Activated T-helper 1 cell treated with anti-CD3 and anti-CD28 coated beads, Interleukin-12 subunit alpha, Interleukin-12 subunit beta, Interleukin-2, Interleukin-4 antibody, amounts not matched to agents 30 ng/mL and 10 ng/mL and 1 ng/mL, durations not matched to agents 14 hours and 24 hours and 36 hours (primary cell): ENCODE measurements around the gene CENPQ. TPM values are rescaled to one million over a fixed set of nuclear protein-coding genes. Genes with fewer than 3 reads are reported as not detected.

Experiments
- DNase-seq: peaks from one replicate; pipeline ENCODE4 v3.0.0; 2021; ENCODE audit warnings: low spot score
- H3K27ac Mint-ChIP-seq: one replicate; pipeline ENCODE4 v1.8.0; 2021; ENCODE audit warnings: mild to moderate bottlenecking, mixed read lengths
- H3K27me3 Mint-ChIP-seq: one replicate; pipeline ENCODE4 v1.8.0; 2022; ENCODE audit warnings: mild to moderate bottlenecking, moderate library complexity, mixed read lengths; ENCODE audit not compliant: insufficient read depth
- H3K36me3 Mint-ChIP-seq: one replicate; pipeline ENCODE4 v1.8.0; 2021; ENCODE audit warnings: low read depth, mixed read lengths
- H3K4me1 Mint-ChIP-seq: one replicate; pipeline ENCODE4 v1.8.0; 2021; ENCODE audit warnings: low read depth, mixed read lengths
- H3K4me3 Mint-ChIP-seq: one replicate; pipeline ENCODE4 v1.8.0; 2021; ENCODE audit warnings: mild to moderate bottlenecking, moderate library complexity, mixed read lengths
- H3K9me3 Mint-ChIP-seq: one replicate; pipeline ENCODE4 v1.8.0; 2021; ENCODE audit warnings: mixed read lengths
- intact Hi-C: fragments of 100-400 bp; cut with micrococcal nuclease; formaldehyde crosslinking; loops from one replicate; pipeline ENCODE4 v1.15.1; 2024
- total RNA-seq: library from RNA; stranded (reverse); gene quantifications from 2 replicates; pipeline ENCODE4 v1.2.3, GENCODE V29; 2022

The CENPQ gene
- total RNA-seq, 1 donor from 2014 or later = 18.2 TPM

DNA sequence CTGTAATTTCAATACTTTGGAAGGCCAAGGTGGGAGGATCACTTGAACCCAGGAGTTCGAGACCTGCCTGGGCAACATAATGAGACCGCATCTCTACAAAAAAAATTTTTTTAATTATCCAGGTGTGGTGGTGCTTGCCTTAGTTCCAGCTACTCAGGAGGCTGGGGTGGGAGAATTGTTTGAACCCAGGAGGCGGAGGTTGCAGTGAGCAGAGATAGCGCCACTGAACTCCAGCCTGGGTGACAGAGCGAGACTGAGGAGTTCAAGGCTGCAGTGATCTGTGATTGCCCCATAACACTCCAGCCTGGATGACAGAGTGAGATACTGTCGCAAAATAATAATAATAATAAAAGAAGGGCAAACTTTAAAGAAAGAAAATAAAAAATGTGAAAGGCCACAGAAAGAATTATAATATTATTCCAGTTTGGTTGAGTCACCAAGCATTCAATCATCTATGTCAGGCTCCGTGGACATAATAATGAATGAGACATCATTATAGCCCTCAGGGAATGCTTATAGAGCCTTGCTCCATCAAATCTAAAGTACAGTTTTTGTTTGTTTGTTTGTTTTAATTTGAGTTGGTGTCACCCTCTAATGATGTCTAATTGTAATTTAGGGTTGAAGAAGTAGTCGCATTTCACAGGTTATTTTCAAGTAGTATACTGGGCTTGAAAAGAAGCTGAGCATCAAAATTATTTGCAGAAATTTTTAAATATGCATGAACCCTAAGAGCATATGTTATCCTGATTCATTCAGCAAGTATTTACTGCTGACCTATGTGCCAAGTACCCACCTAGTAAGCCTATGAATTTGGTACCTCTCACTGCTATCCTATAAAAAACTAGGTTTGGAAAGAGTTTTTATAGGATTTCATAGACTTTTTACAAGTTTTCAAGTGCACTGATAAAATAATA lies 51.7 kb downstream of the CENPQ start:
- intact Hi-C loops = no loop called here
- no peak overlapping the region for H3K4me3 Mint-ChIP-seq
- no peaks in the 10 kb centered on the region for H3K9me3 Mint-ChIP-seq

DNA sequence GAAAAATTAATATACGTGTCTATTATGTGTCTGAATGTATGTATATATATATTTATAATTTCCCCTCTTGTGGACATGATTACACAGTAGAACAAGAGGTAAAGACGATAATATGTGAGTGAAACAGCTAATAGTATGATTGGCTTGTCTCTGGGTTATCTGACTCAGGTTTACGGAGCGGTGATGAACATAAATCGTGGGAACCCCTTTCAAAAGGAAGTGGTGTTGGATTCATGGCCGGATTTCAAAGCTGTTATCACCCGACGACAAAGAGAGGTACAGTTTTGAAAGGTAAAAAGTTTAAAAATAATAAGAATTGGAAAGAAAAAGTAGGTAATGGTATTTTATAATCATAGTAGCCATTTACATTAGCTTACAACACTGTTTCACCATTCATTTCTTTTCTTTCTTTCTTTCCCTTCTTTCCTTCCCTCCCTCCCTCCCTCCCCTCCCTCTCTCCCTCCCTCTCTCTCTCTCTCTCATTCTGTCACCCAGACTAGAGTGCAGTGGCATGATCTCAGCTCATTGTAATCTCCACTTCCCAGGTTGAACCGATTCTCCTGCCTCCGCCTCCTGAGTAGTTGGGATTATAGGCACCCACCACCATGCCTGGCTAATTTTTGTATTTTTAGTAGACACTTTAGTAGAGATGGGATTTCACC lies 52.4 kb downstream of the CENPQ start:
- no peak overlapping the region for H3K27ac Mint-ChIP-seq
- no peak for DNase-seq
- H3K4me1 Mint-ChIP-seq = no peaks in the 10 kb centered on the region
- intact Hi-C loops = no loop called here
- H3K36me3 Mint-ChIP-seq = no peaks in the 10 kb centered on the region
- H3K4me3 Mint-ChIP-seq = no peak overlapping the region
- peaks cover 10% of the 10 kb centered on the region for H3K27me3 Mint-ChIP-seq
- H3K9me3 Mint-ChIP-seq = no peaks in the 10 kb centered on the region

More for the DNA sequence above, 51.7 kb downstream of the CENPQ start:
- Mint-ChIP-seq H3K4me1 (no peaks in the 10 kb centered on the region), H3K27me3 (peaks cover 9% of the 10 kb centered on the region), H3K27ac (no peak overlapping the region), H3K36me3 (no peaks in the 10 kb centered on the region)
- no peak for DNase-seq

DNA sequence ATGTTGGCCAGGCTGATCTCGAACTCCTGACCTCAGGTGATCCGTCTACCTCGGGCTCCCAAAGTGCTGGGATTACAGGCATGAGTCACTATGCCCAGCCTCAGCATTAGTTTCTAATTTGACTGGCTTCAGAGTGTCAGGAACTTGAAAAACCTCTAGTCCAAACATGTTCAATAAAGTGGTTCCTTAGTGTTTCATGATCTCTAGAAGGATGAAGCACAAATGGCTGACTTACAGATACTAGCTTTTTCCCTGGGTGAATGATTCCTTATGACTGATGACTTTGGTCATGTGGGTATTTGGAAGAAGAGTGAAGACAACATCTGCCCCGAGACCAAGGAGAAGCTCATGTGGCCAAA lies 53.0 kb downstream of the CENPQ start:
- intact Hi-C loops = no loop called here
- H3K4me1 Mint-ChIP-seq = no peaks in the 10 kb centered on the region
- no peaks in the 10 kb centered on the region for H3K9me3 Mint-ChIP-seq
- H3K4me3 Mint-ChIP-seq = no peak overlapping the region
- no peak overlapping the region for H3K27ac Mint-ChIP-seq
- H3K36me3 Mint-ChIP-seq = no peaks in the 10 kb centered on the region
- H3K27me3 Mint-ChIP-seq = peaks cover 10% of the 10 kb centered on the region
- DNase-seq = no peak

DNA sequence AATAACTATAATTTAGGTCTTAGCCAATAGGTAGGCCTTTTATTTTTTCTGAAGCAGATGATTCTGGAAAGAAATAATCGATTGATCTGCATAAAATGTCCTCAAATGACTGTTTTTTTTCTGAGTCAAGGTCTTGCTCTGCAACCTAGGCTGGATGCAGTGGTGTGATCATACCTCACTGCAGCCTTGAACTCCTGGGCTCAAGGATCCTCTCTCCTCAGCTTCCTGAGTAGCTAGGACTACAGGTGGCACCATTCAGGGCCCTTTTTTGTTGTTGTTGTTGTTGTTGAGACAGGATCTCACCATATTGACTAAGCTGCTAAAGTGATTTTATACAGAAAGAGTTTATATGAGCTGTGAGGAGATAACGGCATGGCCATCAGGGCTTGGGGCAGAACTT lies 54.7 kb downstream of the CENPQ start:
- Mint-ChIP-seq H3K27me3 (peaks cover 8% of the 10 kb centered on the region), H3K36me3 (no peaks in the 10 kb centered on the region)

DNA sequence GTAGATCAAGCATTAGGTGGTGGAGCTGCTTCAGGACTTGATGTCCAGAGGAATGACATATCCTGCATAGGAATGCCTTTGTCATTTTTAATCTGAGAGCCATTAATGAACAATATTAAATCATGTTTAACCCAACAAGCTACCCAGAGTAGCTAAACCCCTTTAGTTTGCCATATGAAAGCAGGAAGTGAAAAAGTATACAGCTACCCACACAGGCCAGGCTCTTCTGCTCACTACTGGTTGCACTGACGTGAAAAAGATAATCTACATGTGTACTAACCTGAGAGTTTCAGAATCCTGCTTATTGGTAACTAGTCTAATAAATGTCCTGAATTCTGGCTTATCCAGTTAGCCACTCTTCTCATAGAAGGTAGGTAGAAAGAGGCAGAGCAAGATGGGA lies 56.5 kb downstream of the CENPQ start:
- intact Hi-C loops = no loop called here
- no peak overlapping the region for H3K4me3 Mint-ChIP-seq
- H3K4me1 Mint-ChIP-seq = no peaks in the 10 kb centered on the region
- H3K9me3 Mint-ChIP-seq = no peaks in the 10 kb centered on the region
- H3K27me3 Mint-ChIP-seq = peaks cover 8% of the 10 kb centered on the region
- no peak for DNase-seq
- H3K36me3 Mint-ChIP-seq = no peaks in the 10 kb centered on the region
- no peak overlapping the region for H3K27ac Mint-ChIP-seq

More for the DNA sequence above, 54.7 kb downstream of the CENPQ start:
- no peak for DNase-seq
- no peaks in the 10 kb centered on the region for H3K4me1 Mint-ChIP-seq
- H3K4me3 Mint-ChIP-seq = no peak overlapping the region
- no peak overlapping the region for H3K27ac Mint-ChIP-seq
- intact Hi-C loops = no loop called here
- H3K9me3 Mint-ChIP-seq = no peaks in the 10 kb centered on the region

DNA sequence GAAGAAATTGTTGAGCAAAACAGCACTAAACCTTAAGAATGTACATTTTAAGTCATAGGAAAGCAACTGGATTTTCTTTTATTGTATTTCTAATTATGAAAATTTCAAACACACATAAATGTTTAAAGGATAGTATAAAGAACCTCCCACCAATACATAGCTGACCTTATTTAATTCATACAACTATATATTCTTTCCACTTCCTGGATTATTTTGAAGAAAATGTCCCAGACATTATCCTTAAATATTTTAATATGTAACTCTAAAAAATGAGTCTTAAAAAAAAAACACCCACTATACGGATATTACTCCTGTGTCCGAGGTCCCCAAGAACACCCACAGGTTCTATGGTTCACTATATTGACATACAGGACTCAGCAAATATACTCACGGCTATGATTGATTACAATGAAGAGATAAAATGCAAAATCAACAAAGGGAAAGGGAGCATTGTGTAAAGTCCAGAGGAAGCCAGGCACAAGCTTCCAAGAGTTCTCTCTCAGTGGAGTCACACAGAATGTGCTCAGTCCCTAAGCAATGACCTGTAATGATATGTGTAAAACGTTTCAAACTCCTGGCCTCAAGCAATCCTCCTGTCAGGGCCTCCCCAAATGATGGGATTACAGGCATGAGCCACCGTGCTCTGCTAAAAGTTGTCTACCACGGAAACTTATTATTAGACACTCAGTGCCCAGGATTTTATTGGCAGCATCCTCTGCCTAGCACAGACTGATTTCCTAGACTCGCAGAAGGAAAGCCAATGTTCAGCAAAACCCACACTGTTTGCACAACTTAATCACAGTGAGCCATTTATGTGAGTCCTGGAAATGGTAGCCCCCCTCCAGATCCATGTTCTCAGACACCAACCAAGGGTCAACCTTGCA lies 59.8 kb downstream of the CENPQ start:
- Mint-ChIP-seq H3K9me3 (no peaks in the 10 kb centered on the region), H3K4me3 (no peak overlapping the region), H3K27ac (no peak overlapping the region), H3K27me3 (peaks cover 6% of the 10 kb centered on the region), H3K36me3 (no peaks in the 10 kb centered on the region), H3K4me1 (no peaks in the 10 kb centered on the region)
- DNase-seq = no peak
- intact Hi-C loops = no loop called here

DNA sequence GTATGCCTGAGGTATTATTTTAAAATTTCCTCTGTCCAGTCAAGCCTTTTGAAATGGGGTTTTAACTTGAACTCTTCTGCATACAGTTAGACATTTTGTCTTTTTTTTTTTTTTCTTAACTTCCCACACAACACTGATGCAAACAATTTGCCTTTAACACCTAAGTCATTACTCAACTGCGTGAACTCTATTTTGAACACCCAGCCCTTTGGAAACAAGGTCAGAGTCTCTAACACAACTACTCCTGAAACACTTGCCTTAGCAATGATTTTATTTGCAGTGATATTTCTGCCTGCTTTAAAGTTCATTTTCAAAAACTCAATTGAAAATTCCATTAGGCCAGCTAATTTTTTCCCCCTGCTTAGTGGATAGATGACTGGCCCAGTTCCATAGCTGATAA lies 60.7 kb downstream of the CENPQ start:
- no peak for DNase-seq
- intact Hi-C loops = no loop called here
- Mint-ChIP-seq H3K4me3 (no peak overlapping the region), H3K9me3 (no peaks in the 10 kb centered on the region), H3K36me3 (no peaks in the 10 kb centered on the region), H3K4me1 (no peaks in the 10 kb centered on the region), H3K27me3 (peaks cover 4% of the 10 kb centered on the region), H3K27ac (no peak overlapping the region)

DNA sequence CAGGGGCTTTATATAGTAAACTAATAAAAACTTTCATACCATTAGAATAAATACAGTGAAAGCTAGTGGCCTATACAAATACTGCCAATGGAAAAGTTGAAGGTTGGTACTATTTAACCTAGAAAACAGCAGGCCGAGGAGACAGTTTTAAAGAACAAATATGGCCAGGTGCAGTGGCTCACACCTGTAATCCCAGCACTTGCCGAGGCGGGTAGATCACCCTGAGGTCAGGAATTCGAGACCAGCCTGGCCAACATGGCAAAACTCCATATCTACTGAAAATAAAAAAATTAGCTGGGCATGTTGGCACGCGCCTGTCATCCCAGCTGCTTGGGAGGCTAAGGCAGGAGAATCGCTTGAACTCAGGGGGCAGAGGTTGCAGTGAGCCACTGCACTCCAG lies 61.4 kb downstream of the CENPQ start:
- intact Hi-C loops = no loop called here
- H3K4me3 Mint-ChIP-seq = no peak overlapping the region
- H3K9me3 Mint-ChIP-seq = no peaks in the 10 kb centered on the region
- H3K4me1 Mint-ChIP-seq = no peaks in the 10 kb centered on the region
- H3K27ac Mint-ChIP-seq = no peak overlapping the region
- H3K36me3 Mint-ChIP-seq = no peaks in the 10 kb centered on the region
- DNase-seq = no peak
- peaks cover 8% of the 10 kb centered on the region for H3K27me3 Mint-ChIP-seq

DNA sequence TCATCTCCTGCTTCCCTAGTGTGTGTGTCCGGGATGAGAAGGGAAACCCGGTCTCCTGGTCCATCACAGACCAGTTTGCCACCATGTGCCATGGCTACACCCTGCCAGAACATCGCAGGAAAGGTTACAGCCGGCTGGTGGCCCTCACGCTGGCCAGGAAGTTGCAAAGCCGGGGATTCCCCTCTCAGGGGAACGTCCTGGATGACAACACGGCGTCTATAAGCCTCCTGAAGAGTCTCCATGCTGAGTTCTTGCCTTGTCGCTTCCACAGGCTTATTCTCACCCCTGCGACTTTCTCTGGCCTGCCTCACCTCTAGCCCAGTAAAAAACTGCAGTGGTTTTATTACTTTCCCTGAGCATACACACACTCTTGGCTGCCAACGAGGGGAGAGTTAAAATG lies 63.4 kb downstream of the CENPQ start:
- H3K9me3 Mint-ChIP-seq = no peaks in the 10 kb centered on the region
- no peak overlapping the region for H3K27ac Mint-ChIP-seq
- H3K4me3 Mint-ChIP-seq = no peak overlapping the region
- no peak for DNase-seq
- peaks cover 8% of the 10 kb centered on the region for H3K27me3 Mint-ChIP-seq
- H3K36me3 Mint-ChIP-seq = no peaks in the 10 kb centered on the region
- intact Hi-C loops = no loop called here
- no peaks in the 10 kb centered on the region for H3K4me1 Mint-ChIP-seq

DNA sequence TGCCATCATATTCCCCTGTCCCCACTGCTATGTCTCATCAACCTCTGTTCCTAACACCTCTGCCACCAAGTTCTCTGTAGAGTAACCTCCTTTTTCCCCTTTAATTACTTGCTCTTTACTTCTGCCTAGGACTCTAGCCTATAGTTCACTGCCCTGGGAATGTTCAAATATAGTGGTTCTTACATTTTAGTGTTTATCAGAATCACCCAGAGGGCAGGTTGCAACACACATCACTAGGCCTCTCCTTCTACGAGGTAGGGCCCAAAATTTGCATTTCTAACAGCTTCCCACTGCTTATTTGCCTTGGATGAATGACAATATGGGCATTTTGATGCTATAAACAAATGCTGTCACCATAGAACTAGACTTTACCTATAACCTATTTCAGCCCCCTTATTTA lies 64.2 kb downstream of the CENPQ start:
- intact Hi-C loops = no loop called here
- Mint-ChIP-seq H3K27ac (no peak overlapping the region), H3K9me3 (no peaks in the 10 kb centered on the region), H3K27me3 (peaks cover 15% of the 10 kb centered on the region), H3K4me3 (no peak overlapping the region), H3K4me1 (no peaks in the 10 kb centered on the region), H3K36me3 (no peaks in the 10 kb centered on the region)
- no peak for DNase-seq

DNA sequence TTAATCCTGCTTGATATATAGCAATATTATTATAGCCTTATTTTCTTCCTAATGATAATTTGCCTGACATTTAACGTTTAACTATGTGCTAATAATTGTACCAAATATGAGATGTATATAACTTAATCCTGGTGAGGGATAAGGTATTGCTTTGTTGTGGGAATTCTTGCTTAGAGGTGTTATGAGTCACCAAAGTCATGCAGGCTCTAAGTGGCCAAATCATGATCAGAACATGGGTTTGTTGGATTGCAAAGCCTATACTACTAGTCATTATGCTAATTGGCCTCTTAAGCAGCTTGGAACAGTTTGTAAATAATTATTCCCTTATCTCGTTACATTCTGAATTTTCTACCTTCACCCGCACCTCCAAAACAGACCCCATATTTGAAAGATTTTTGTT lies 65.4 kb downstream of the CENPQ start:
- Mint-ChIP-seq H3K4me1 (no peaks in the 10 kb centered on the region), H3K36me3 (no peaks in the 10 kb centered on the region), H3K27ac (no peak overlapping the region), H3K4me3 (no peak overlapping the region), H3K9me3 (no peaks in the 10 kb centered on the region), H3K27me3 (peaks cover 15% of the 10 kb centered on the region)
- intact Hi-C loops = no loop called here
- DNase-seq = no peak

DNA sequence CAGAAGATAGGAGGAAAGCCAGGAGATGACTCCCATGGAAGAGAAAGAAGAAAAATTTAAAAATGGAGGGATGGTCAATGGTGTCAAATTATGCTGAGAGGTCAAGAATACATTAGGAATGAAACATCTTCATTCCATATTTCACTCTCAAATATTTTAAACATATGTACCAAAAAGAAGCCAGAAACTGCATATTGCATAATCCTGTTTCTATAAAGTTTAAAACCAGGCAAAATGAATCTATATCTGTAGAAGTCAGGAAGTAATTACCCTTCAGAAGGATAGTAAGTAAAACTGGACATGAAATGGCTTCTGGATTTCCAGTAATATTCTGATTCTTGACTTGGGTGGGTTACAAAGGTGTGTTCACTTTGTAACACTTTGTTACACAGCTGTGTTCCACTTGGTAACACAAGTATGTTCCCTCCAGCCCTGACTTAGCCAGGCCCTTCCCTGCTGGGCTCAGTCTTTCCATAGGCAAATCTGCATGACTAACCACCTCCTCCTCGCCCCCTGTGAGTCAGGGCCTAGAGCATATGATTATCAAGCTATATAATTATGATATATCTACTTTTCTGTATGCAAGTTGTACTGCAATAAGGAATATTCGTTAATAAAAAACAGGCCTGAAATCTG lies 67.1 kb downstream of the CENPQ start:
- intact Hi-C loops = no loop called here
- no peak overlapping the region for H3K4me3 Mint-ChIP-seq
- no peaks in the 10 kb centered on the region for H3K4me1 Mint-ChIP-seq

More for the DNA sequence above, 67.1 kb downstream of the CENPQ start:
- Mint-ChIP-seq H3K9me3 (no peaks in the 10 kb centered on the region), H3K27ac (no peak overlapping the region), H3K36me3 (no peaks in the 10 kb centered on the region), H3K27me3 (peaks cover 15% of the 10 kb centered on the region)
- DNase-seq = no peak
